Keratinocyte (primary cell): Measurements from ENCODE around the gene FFAR2. TPM values are rescaled to one million over a fixed set of nuclear protein-coding genes. Genes with fewer than 3 reads are reported as not detected.

Experiments
- DNase-seq: peaks from one replicate; pipeline ENCODE4 v3.0.0-alpha.2; 2011; ENCODE audit warnings: low read depth, missing footprints, low spot score
- FAIRE-seq: peaks from 2 replicates; lab custom pipeline; 2011; peaks lifted over from hg19 to GRCh38; lab: Jason Lieb, UNC
- H2AFZ ChIP-seq: 2 replicates; pipeline ENCODE4 v1.6.0; 2012; ENCODE audit warnings: low read length, control low read depth, inconsistent platforms; ENCODE audit not compliant: control insufficient read depth
- H3K27ac ChIP-seq: 2 replicates; pipeline ENCODE4 v1.5.1; 2011; ENCODE audit warnings: low read length; ENCODE audit not compliant: control insufficient read depth, insufficient read depth
- H3K27me3 ChIP-seq: 3 replicates; pipeline ENCODE4 v1.6.0; 2011; ENCODE audit warnings: low read length; ENCODE audit not compliant: control insufficient read depth, insufficient read depth; ENCODE audit errors: extremely low read depth
- H3K36me3 ChIP-seq, 2 experiments: 2 replicates in 1 of 2; 3 replicates in 1 of 2; pipeline ENCODE4 v1.5.1; 2011; ENCODE audit warnings: low read length in 2 of 2, mild to moderate bottlenecking in 1 of 2; ENCODE audit not compliant: control insufficient read depth in 2 of 2, insufficient read depth in 2 of 2; ENCODE audit errors: extremely low read depth in 1 of 2
- H3K4me1 ChIP-seq: 3 replicates; pipeline ENCODE4 v1.5.1; 2011; ENCODE audit warnings: low read length; ENCODE audit not compliant: control insufficient read depth, insufficient read depth; ENCODE audit errors: extremely low read depth
- H3K4me2 ChIP-seq: 3 replicates; pipeline ENCODE4 v1.6.0; 2011; ENCODE audit warnings: low read depth, low read length; ENCODE audit not compliant: control insufficient read depth, insufficient read depth; ENCODE audit errors: extremely low read depth
- H3K4me3 ChIP-seq, 3 experiments: fragments of 200-600 bp in 1 of 3; sonication (generic) in 1 of 3; 2 replicates in 2 of 3; 3 replicates in 1 of 3; pipeline ENCODE4 v1.5.1; 2011 to 2016; ENCODE audit warnings: low read length in 3 of 3, mild to moderate bottlenecking in 3 of 3, control low read depth in 2 of 3, inconsistent platforms in 1 of 3, low read depth in 1 of 3, mixed read lengths in 1 of 3, mixed run types in 1 of 3, moderate library complexity in 1 of 3; ENCODE audit not compliant: control insufficient read depth in 2 of 3, insufficient read depth in 2 of 3; ENCODE audit errors: extremely low read depth in 1 of 3
- H3K79me2 ChIP-seq: 2 replicates; pipeline ENCODE4 v1.6.0; 2012; ENCODE audit warnings: low read length; ENCODE audit not compliant: control insufficient read depth, insufficient read depth
- H3K9ac ChIP-seq: 3 replicates; pipeline ENCODE4 v1.6.0; 2011; ENCODE audit warnings: low read length; ENCODE audit not compliant: control insufficient read depth, insufficient read depth; ENCODE audit errors: extremely low read depth
- H3K9me1 ChIP-seq: 3 replicates; pipeline ENCODE4 v1.6.0; 2011; ENCODE audit warnings: low read length; ENCODE audit not compliant: control insufficient read depth, insufficient read depth; ENCODE audit errors: extremely low read depth
- H3K9me3 ChIP-seq: 2 replicates; pipeline ENCODE4 v1.5.1; 2012; ENCODE audit warnings: low read depth, low read length; ENCODE audit not compliant: control insufficient read depth
- H4K20me1 ChIP-seq: 3 replicates; pipeline ENCODE4 v1.6.0; 2011; ENCODE audit warnings: low read length; ENCODE audit not compliant: control insufficient read depth, insufficient read depth; ENCODE audit errors: extremely low read depth
- EZH2 ChIP-seq: IDR thresholded peaks from one replicate; pipeline ENCODE4 v1.6.1; 2012; ENCODE audit warnings: inconsistent platforms, mild to moderate bottlenecking, low read length, moderate library complexity
- dilution Hi-C: fragments of 300-500 bp; cut with MboI; formaldehyde crosslinking; loops from one replicate; pipeline ENCODE4 v1.7.0; 2020; ENCODE audit warnings: low sequenced_read_pairs; ENCODE audit not compliant: extremely low pct_ligation_motif_present
- polyA plus RNA-seq, 5 experiments: library from polyadenylated mRNA; depleted of rRNA in 3 of 5; stranded (reverse) in 3 of 5; stranded (forward) in 1 of 5; unstranded in 1 of 5; fragments of >200 nt; gene quantifications; 1 replicate in 1 of 5; 2 replicates in 3 of 5; 3 replicates in 1 of 5; pipeline versions ENCODE4 v1.2.1 to v1.2.3, GENCODE V29; 2011 to 2012; ENCODE audit warnings: missing spikeins in 2 of 5, low read depth in 1 of 5, low replicate concordance in 1 of 5
- TF ChIP-seq, protein P1 (sequence below), 3 experiments: IDR thresholded peaks in 1 of 3; conservative IDR thresholded peaks in 1 of 3; optimal IDR thresholded peaks in 1 of 3; 2 replicates in 2 of 3; 3 replicates in 1 of 3; pipeline versions ENCODE3 to v1.5.1; 2011; ENCODE audit warnings: low read length in 3 of 3, mild to moderate bottlenecking in 3 of 3, moderate library complexity in 2 of 3, control low read depth in 1 of 3, inconsistent platforms in 1 of 3; ENCODE audit not compliant: insufficient read depth in 2 of 3; ENCODE audit errors: extremely low read depth in 1 of 3

FFAR2 gene
- polyA plus RNA-seq, 1 donor (not counting 4 experiments of a cell fraction or from before 2014, with no cell fraction given), result not detected

DNA sequence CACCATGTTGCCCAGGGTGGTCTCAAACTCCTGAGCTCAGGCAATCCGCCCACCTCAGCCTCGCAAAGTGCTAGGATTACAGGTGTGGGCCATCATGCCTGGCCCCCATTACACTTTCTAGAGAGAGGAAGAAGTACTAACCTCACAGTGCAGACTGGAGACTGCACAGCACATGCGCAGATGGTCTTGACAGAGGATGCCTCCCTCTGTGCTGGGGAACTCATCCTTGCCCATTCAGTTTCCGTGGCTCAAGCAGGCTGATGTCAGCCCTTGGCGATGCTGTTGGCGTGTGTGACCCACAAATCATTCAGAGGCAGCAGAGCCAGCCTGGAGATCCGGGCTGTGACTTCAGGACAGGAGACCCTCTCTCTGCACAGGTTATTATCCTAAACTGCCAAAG lies 14.6 kb upstream of the FFAR2 start:
- Histone ChIP-seq H3K9me1 (no peaks in the 10 kb centered on the region), H3K9ac (no peak overlapping the region), H4K20me1 (no peaks in the 10 kb centered on the region), H3K27me3 (peaks cover 5% of the 10 kb centered on the region), H3K4me3 (no peak overlapping the region), H3K9me3 (no peaks in the 10 kb centered on the region), H3K4me2 (no peak overlapping the region), H3K36me3 (no peaks in the 10 kb centered on the region), H2AFZ (no peak overlapping the region), H3K27ac (no peak overlapping the region), H3K79me2 (no peaks in the 10 kb centered on the region), H3K4me1 (peaks cover 8% of the 10 kb centered on the region)
- DNase-seq (no peak), FAIRE-seq (no peak)
- TF ChIP-seq EZH2, result no peak
- TF ChIP-seq, protein P1, sequence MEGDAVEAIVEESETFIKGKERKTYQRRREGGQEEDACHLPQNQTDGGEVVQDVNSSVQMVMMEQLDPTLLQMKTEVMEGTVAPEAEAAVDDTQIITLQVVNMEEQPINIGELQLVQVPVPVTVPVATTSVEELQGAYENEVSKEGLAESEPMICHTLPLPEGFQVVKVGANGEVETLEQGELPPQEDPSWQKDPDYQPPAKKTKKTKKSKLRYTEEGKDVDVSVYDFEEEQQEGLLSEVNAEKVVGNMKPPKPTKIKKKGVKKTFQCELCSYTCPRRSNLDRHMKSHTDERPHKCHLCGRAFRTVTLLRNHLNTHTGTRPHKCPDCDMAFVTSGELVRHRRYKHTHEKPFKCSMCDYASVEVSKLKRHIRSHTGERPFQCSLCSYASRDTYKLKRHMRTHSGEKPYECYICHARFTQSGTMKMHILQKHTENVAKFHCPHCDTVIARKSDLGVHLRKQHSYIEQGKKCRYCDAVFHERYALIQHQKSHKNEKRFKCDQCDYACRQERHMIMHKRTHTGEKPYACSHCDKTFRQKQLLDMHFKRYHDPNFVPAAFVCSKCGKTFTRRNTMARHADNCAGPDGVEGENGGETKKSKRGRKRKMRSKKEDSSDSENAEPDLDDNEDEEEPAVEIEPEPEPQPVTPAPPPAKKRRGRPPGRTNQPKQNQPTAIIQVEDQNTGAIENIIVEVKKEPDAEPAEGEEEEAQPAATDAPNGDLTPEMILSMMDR (optimal IDR thresholded peaks at IDR 0.05 in 1 of 3, IDR thresholded peaks at IDR 0.05 in 1 of 3, conservative IDR thresholded peaks at IDR 0.05 in 1 of 3; ENCODE audit: extremely low read depth in 1 of 3, insufficient read depth in 2 of 3, low read length in 3 of 3), result no peak
- dilution Hi-C loops, result loop anchor here (5.0 kb wide), 1 partner anchor 81 kb away; no protein-coding TSS in a partner anchor

DNA sequence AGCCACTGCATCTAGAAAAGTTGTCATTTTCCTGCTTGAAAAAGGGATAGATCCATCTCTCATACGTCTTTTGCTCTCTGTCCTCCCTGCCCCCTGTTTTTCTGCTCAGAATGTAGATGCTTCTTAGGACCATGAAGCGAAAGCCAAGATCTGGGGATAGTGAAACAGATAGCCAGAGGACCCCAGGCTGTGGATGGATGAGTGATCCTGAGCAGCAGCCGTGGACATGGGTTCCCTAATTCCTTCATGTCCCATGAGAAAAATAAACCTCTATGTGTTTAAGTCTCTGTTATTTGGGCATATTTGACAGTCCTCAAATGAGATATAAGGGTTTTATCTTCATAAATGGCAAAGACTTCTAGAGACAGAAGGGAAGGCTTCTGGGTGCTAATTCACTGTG lies 12.2 kb upstream of the FFAR2 start:
- TF ChIP-seq EZH2, result no peak
- TF ChIP-seq, protein P1 (optimal IDR thresholded peaks at IDR 0.05 in 1 of 3, IDR thresholded peaks at IDR 0.05 in 1 of 3, conservative IDR thresholded peaks at IDR 0.05 in 1 of 3; ENCODE audit: extremely low read depth in 1 of 3, insufficient read depth in 2 of 3, low read length in 3 of 3), result no peak
- peaks cover 8% of the 10 kb centered on the region for H3K4me1 ChIP-seq
- H3K9me3 ChIP-seq, result no peaks in the 10 kb centered on the region
- no peak for FAIRE-seq
- no peak overlapping the region for H3K27ac ChIP-seq
- no peaks in the 10 kb centered on the region for H3K79me2 ChIP-seq
- H3K4me2 ChIP-seq, result no peak overlapping the region
- H2AFZ ChIP-seq, result no peak overlapping the region
- dilution Hi-C loops, result no loop called here
- peaks cover 6% of the 10 kb centered on the region for H3K27me3 ChIP-seq
- no peaks in the 10 kb centered on the region for H4K20me1 ChIP-seq
- DNase-seq, result no peak
- no peaks in the 10 kb centered on the region for H3K9me1 ChIP-seq
- no peak overlapping the region for H3K4me3 ChIP-seq
- H3K36me3 ChIP-seq, result no peaks in the 10 kb centered on the region
- H3K9ac ChIP-seq, result no peak overlapping the region
